Measurements from ENCODE around the gene SEC62. TPM values are rescaled to one million over a fixed set of nuclear protein-coding genes. Genes with fewer than 3 reads are reported as not detected.

Gene SEC62
- total RNA-seq, result 22.5 and 65.2 TPM in 2 replicates

GRCh38 chr3:169966428-169966950 is at the start of gene SEC62:
TSS of gene SEC62 (plus strand) at chr3:169966807. CDS start at chr3:169966823, 16 bp downstream.

GRCh38 chr3:170037463-170038433 is 71.1 kb downstream of the SEC62 start, which contains the start of gene GPR160:
TSS of gene GPR160 (plus strand) at chr3:170037995. CDS start at chr3:170083973, 45,978 bp downstream.

Other genes with a start within 250 kb of the SEC62 start
- 16.6 and 129 TPM in 2 replicates for gene TERC, start 201.7 kb upstream of the SEC62 start, total RNA-seq
- gene ACTRT3, start 197.2 kb upstream of the SEC62 start, total RNA-seq, result 1.5 and 2.0 TPM in 2 replicates
- gene MYNN, start 193.4 kb upstream of the SEC62 start, total RNA-seq, result 18.8 and 24.2 TPM in 2 replicates
- not detected in 2 replicates for gene LRRIQ4, start 153.9 kb upstream of the SEC62 start, total RNA-seq
- 0.16 and 1.3 TPM in 2 replicates for gene LRRC34, start 153.9 kb upstream of the SEC62 start, total RNA-seq
- gene LRRC31, start 96.9 kb upstream of the SEC62 start, total RNA-seq, result not detected in 2 replicates
- gene SAMD7, start 55.2 kb upstream of the SEC62 start, total RNA-seq, result not detected in 2 replicates
- 4.8 and 13.3 TPM in 2 replicates for gene GPR160, start 71.2 kb downstream of the SEC62 start, total RNA-seq
- gene PHC3, start 214.9 kb downstream of the SEC62 start, total RNA-seq, result 9.6 and 28.4 TPM in 2 replicates